PC-3 (cell line): ENCODE data around the gene CMTM8. TPM values are rescaled to one million over a fixed set of nuclear protein-coding genes. Genes with fewer than 3 reads are reported as not detected.

Experiments used
- ATAC-seq: fragments of 200-7000 bp; cut with Tn5 transposase; 2 replicates; pipeline ENCODE4 v1.9.1; 2020; ENCODE audit warnings: mild to moderate bottlenecking, moderate library complexity
- BruUV-seq: library from RNA; stranded (reverse); fragments of 400-500 nt; replicated peaks from 2 replicates; lab custom pipeline; 2021; lab: Mats Ljungman, UMichigan
- CTCF ChIA-PET: fragments of 300-600 bp; sonication (Branson Sonifier 250); formaldehyde crosslinking; loops from one replicate; lab custom pipeline; 2022; ENCODE audit warnings: antibody characterized with exemption; lab: Charles Lee
- POLR2A ChIA-PET: fragments of 300-600 bp; sonication (Branson Sonifier 250); formaldehyde crosslinking; loops from one replicate; lab custom pipeline; 2022; ENCODE audit warnings: antibody characterized with exemption; ENCODE audit not compliant: unreplicated experiment; lab: Charles Lee
- DNase-seq: peaks from one replicate; pipeline ENCODE4 v3.0.0-alpha.2; 2015
- H2AFZ ChIP-seq: fragments of 300-600 bp; sonication (generic); 2 replicates; pipeline ENCODE4 v1.6.0; 2016; ENCODE audit warnings: antibody characterized with exemption, low read length
- H3F3A ChIP-seq: fragments of 300-600 bp; sonication (generic); one replicate; pipeline ENCODE4 v1.6.0; 2017; ENCODE audit warnings: antibody characterized with exemption, low read length, control low read depth, mild to moderate bottlenecking; ENCODE audit not compliant: unreplicated experiment
- H3K27ac ChIP-seq: fragments of 300-600 bp; sonication (generic); 2 replicates; pipeline ENCODE4 v1.5.1; 2016; ENCODE audit warnings: mild to moderate bottlenecking, low read length
- H3K27me3 ChIP-seq: fragments of 300-600 bp; sonication (generic); 2 replicates; pipeline ENCODE4 v1.6.1; 2016; ENCODE audit warnings: low read length, mixed read lengths
- H3K36me3 ChIP-seq: fragments of 300-600 bp; sonication (generic); 2 replicates; pipeline ENCODE4 v1.6.1; 2016; ENCODE audit warnings: low read depth, mixed run types, low read length, mixed read lengths
- H3K4me1 ChIP-seq: fragments of 300-600 bp; sonication (generic); 2 replicates; pipeline ENCODE4 v1.5.1; 2016; ENCODE audit warnings: low read length; ENCODE audit not compliant: insufficient read depth
- H3K4me2 ChIP-seq: fragments of 300-600 bp; sonication (generic); 2 replicates; pipeline ENCODE4 v1.6.0; 2016; ENCODE audit warnings: low read length
- H3K4me3 ChIP-seq: fragments of 300-600 bp; sonication (generic); 2 replicates; pipeline ENCODE4 v1.5.1; 2016; ENCODE audit warnings: mild to moderate bottlenecking, low read length, mixed read lengths
- H3K79me2 ChIP-seq: fragments of 300-600 bp; sonication (generic); 2 replicates; pipeline ENCODE4 v1.6.1; 2017; ENCODE audit warnings: low read length, mixed read lengths
- H3K9ac ChIP-seq: fragments of 300-600 bp; sonication (generic); 2 replicates; pipeline ENCODE4 v1.6.0; 2016; ENCODE audit warnings: mild to moderate bottlenecking, low read length
- H3K9me2 ChIP-seq: fragments of 300-600 bp; sonication (generic); replicated peaks from 2 replicates; pipeline ENCODE4 v1.6.1; 2016; ENCODE audit warnings: mixed run types, low read length, mixed read lengths
- H3K9me3 ChIP-seq: fragments of 300-600 bp; sonication (generic); 2 replicates; pipeline ENCODE4 v1.6.1; 2016; ENCODE audit warnings: low read length, mixed read lengths
- H4K20me1 ChIP-seq: fragments of 300-600 bp; sonication (generic); 2 replicates; pipeline ENCODE4 v1.6.1; 2016; ENCODE audit warnings: low read length, mixed read lengths
- EZH2 ChIP-seq: fragments of 300-600 bp; sonication (generic); IDR thresholded peaks from one replicate; pipeline ENCODE4 v1.6.1; 2017; ENCODE audit warnings: antibody characterized with exemption, mild to moderate bottlenecking, low read length; ENCODE audit not compliant: unreplicated experiment
- EZH2phosphoT487 ChIP-seq: fragments of 300-600 bp; sonication (generic); IDR thresholded peaks from 2 replicates; pipeline ENCODE4 v1.6.1; 2018; ENCODE audit warnings: mild to moderate bottlenecking, antibody characterized with exemption, low read length, borderline replicate concordance
- intact Hi-C: fragments of 100-400 bp; cut with micrococcal nuclease; formaldehyde crosslinking; loops from 2 replicates; pipeline ENCODE4 v1.9.0; 2023
- total RNA-seq: library from RNA; depleted of rRNA; stranded (reverse); fragments of >200 nt; gene quantifications from 2 replicates; pipeline ENCODE4 v1.2.3, GENCODE V29; 2014
- TF ChIP-seq, protein P1 (sequence below): fragments of 300-600 bp; sonication (generic); conservative IDR thresholded peaks from 2 replicates; pipeline ENCODE4 v1.5.1; 2017; ENCODE audit warnings: antibody characterized with exemption, low read depth, mild to moderate bottlenecking, low read length

The CMTM8 gene
- total RNA-seq, 1 experiment from 2014 or later, result 5.2 TPM

DNA sequence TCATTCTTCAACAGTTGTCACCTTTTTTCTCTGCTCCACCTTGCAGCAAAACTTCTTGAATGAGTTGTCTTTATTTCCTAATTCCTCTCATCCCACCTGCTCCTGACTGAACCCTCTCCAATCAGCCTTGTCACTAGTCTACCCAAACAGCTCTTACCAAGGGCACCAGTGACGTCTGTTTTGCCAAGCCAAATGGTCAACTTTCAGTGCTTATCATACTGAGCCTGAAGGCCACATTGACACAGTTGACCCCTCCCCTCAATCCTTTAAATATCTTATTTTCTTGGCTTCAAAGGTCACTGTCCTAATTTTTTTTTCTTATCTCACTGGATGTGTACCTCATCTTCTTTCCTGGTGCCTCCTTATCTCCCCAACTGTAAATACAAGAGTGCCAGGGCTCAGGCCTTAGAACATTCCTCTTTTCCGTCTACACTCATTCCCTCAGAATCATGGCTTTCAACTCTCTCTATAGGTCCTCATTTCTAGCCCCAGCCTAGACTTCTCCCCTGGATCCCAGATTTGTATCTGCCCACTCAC lies 43.2 kb downstream of the CMTM8 start:
- H3K9me2 ChIP-seq, result no peaks in the 10 kb centered on the region
- no peaks in the 10 kb centered on the region for H3K9me3 ChIP-seq
- TF ChIP-seq EZH2, result no peak
- TF ChIP-seq EZH2phosphoT487, result no peak
- TF ChIP-seq, protein P1, sequence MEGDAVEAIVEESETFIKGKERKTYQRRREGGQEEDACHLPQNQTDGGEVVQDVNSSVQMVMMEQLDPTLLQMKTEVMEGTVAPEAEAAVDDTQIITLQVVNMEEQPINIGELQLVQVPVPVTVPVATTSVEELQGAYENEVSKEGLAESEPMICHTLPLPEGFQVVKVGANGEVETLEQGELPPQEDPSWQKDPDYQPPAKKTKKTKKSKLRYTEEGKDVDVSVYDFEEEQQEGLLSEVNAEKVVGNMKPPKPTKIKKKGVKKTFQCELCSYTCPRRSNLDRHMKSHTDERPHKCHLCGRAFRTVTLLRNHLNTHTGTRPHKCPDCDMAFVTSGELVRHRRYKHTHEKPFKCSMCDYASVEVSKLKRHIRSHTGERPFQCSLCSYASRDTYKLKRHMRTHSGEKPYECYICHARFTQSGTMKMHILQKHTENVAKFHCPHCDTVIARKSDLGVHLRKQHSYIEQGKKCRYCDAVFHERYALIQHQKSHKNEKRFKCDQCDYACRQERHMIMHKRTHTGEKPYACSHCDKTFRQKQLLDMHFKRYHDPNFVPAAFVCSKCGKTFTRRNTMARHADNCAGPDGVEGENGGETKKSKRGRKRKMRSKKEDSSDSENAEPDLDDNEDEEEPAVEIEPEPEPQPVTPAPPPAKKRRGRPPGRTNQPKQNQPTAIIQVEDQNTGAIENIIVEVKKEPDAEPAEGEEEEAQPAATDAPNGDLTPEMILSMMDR, result no peak
- H2AFZ ChIP-seq, result no peak overlapping the region
- H3K4me3 ChIP-seq, result no peak overlapping the region
- no peaks in the 10 kb centered on the region for H3F3A ChIP-seq
- BruUV-seq, result no TSS peak
- no peak overlapping the region for H3K27ac ChIP-seq
- no peaks in the 10 kb centered on the region for H4K20me1 ChIP-seq
- peaks cover 12% of the 10 kb centered on the region for H3K4me1 ChIP-seq
- no peaks in the 10 kb centered on the region for H3K27me3 ChIP-seq
- intact Hi-C loops, result no loop called here
- H3K9ac ChIP-seq, result no peak overlapping the region
- no peak overlapping the region for H3K4me2 ChIP-seq
- no peaks in the 10 kb centered on the region; the same call in 1 of the 2 replicates for H3K79me2 ChIP-seq
- no peak for ATAC-seq
- POLR2A ChIA-PET, result no interaction called here
- no peak for DNase-seq
- CTCF ChIA-PET, result no interaction called here
- H3K36me3 ChIP-seq, result no peaks in the 10 kb centered on the region

GRCh38 chr3:32282578-32283154 lies 44.2 kb downstream of the CMTM8 start:
- Histone ChIP-seq H3K27me3 (no peaks in the 10 kb centered on the region), H4K20me1 (no peaks in the 10 kb centered on the region), H3K36me3 (no peaks in the 10 kb centered on the region), H3K9me3 (no peaks in the 10 kb centered on the region), H3K4me1 (peaks cover 8% of the 10 kb centered on the region), H3K4me3 (no peak overlapping the region), H3K27ac (no peak overlapping the region), H2AFZ (no peak overlapping the region), H3F3A (no peaks in the 10 kb centered on the region), H3K4me2 (no peak overlapping the region), H3K9me2 (no peaks in the 10 kb centered on the region), H3K79me2 (no peaks in the 10 kb centered on the region), H3K9ac (no peak overlapping the region)
- DNase-seq (no peak), ATAC-seq (no peak)
- TF ChIP-seq EZH2 (no peak), EZH2phosphoT487 (no peak)
- TF ChIP-seq, protein P1, result no peak
- ChIA-PET CTCF (no interaction called here), POLR2A (no interaction called here)
- intact Hi-C loops, result no loop called here
- no TSS peak for BruUV-seq

- no TSS peak for BruUV-seq
- no peak overlapping the region for H2AFZ ChIP-seq
- ATAC-seq, result no peak
- H3K27ac ChIP-seq, result no peak overlapping the region
- no peak overlapping the region for H3K9ac ChIP-seq
- peaks cover 8% of the 10 kb centered on the region for H3K4me1 ChIP-seq
- no peaks in the 10 kb centered on the region for H3K36me3 ChIP-seq
- TF ChIP-seq EZH2phosphoT487, result no peak
- TF ChIP-seq, protein P1, result no peak
- no peak for TF ChIP-seq EZH2
- ChIA-PET CTCF (no interaction called here), POLR2A (no interaction called here)
- H4K20me1 ChIP-seq, result no peaks in the 10 kb centered on the region
- no peaks in the 10 kb centered on the region for H3K9me2 ChIP-seq
- no peak overlapping the region for H3K4me3 ChIP-seq
- no peaks in the 10 kb centered on the region for H3F3A ChIP-seq
- no peak for DNase-seq
- H3K9me3 ChIP-seq, result no peaks in the 10 kb centered on the region
- no peak overlapping the region for H3K4me2 ChIP-seq
- H3K79me2 ChIP-seq, result no peaks in the 10 kb centered on the region
- intact Hi-C loops, result no loop called here
- H3K27me3 ChIP-seq, result no peaks in the 10 kb centered on the region
Measured at GRCh38 chr3:32283304-32283703, 44.8 kb downstream of the CMTM8 start.
